K562 (cell line): ENCODE data around the gene PPP4R3B. TPM values are rescaled to one million over a fixed set of nuclear protein-coding genes. Genes with fewer than 3 reads are reported as not detected.

Experiments used
- CXXC5 ChIP-seq: fragments of 250-450 bp; sonication (Bioruptor Pico); IDR thresholded peaks from 2 replicates; pipeline ENCODE4 v1.8.0; 2022; ENCODE audit warnings: inconsistent platforms, mild to moderate bottlenecking, moderate library complexity
- GTF2F1 ChIP-seq: IDR thresholded peaks from 2 replicates; pipeline ENCODE4 v1.6.1; 2011; ENCODE audit warnings: low read depth, low read length, improper control_type of control experiment
- PCBP2 ChIP-seq: fragments of 200-400 bp; formaldehyde crosslinking; IDR thresholded peaks from 2 replicates; pipeline ENCODE4 v1.6.1; 2018; ENCODE audit warnings: low read length, low read depth, mild to moderate bottlenecking, moderate library complexity; ENCODE audit not compliant: poor library complexity, severe bottlenecking
- POLR3G ChIP-seq: IDR thresholded peaks from 2 replicates; pipeline ENCODE4 v1.6.1; 2011; ENCODE audit not compliant: insufficient read length, insufficient replicate concordance; ENCODE audit errors: extremely low read depth
- RFX7 ChIP-seq: fragments of 250-450 bp; sonication (Bioruptor Pico); IDR thresholded peaks from 2 replicates; pipeline ENCODE4 v1.5.1; 2021; ENCODE audit warnings: mild to moderate bottlenecking
- SAFB2 ChIP-seq: fragments of 200-400 bp; formaldehyde crosslinking; IDR thresholded peaks from 2 replicates; pipeline ENCODE4 v1.6.1; 2018; ENCODE audit warnings: borderline replicate concordance, low read length, low read depth, moderate library complexity; ENCODE audit not compliant: severe bottlenecking
- SPI1 ChIP-seq: IDR thresholded peaks from 2 replicates; pipeline ENCODE4 v1.6.1; 2011; ENCODE audit warnings: low read depth, low read length, control low read depth, borderline replicate concordance
- ZNF239 ChIP-seq: fragments of 250-450 bp; sonication (Bioruptor Pico); IDR thresholded peaks from 2 replicates; pipeline ENCODE4 v1.4.0; 2020; ENCODE audit warnings: mild to moderate bottlenecking
- polyA plus RNA-seq, 8 experiments: library from polyadenylated mRNA; depleted of rRNA in 4 of 8; stranded (reverse) in 5 of 8; unstranded in 3 of 8; fragments of >200 nt; fragmentation: Nextera tagmentation in 2 of 8; fragmentation: Illumina TruSeq in 1 of 8; extraction: Ambion mirVana in 2 of 8; extraction: Trizol in 1 of 8; gene quantifications; 2 replicates each; pipeline versions ENCODE4 v1.2.1 to v1.2.3, GENCODE V29; 2011 to 2014; ENCODE audit warnings: inconsistent platforms in 1 of 8, missing spikeins in 1 of 8
- total RNA-seq, 7 experiments: library from RNA; depleted of rRNA in 6 of 7; stranded (reverse); fragments of >200 nt in 6 of 7; fragmentation: Illumina TruSeq in 2 of 7; extraction: Trizol in 2 of 7; gene quantifications; 2 replicates each; pipeline versions ENCODE4 v1.2.1 to v1.2.3, GENCODE V29; 2011 to 2021; ENCODE audit warnings: low replicate concordance in 1 of 7
- TF ChIP-seq, protein P1 (sequence below), 2 experiments: fragments of 450-650 bp; IDR thresholded peaks; 2 replicates each; pipeline ENCODE4 v1.6.1; 2018; ENCODE audit warnings: mild to moderate bottlenecking in 2 of 2, low read depth in 1 of 2; ENCODE audit not compliant: partially characterized antibody in 2 of 2
- TF ChIP-seq, protein P2 (sequence below): fragments of 250-450 bp; sonication (Bioruptor Pico); IDR thresholded peaks from 2 replicates; pipeline ENCODE4 v1.4.0; 2020; ENCODE audit warnings: mild to moderate bottlenecking, moderate library complexity
- TF ChIP-seq, protein P3 (sequence below): sonication (generic); formaldehyde crosslinking; IDR thresholded peaks from 2 replicates; pipeline ENCODE4 v1.8.0; 2022; ENCODE audit warnings: mild to moderate bottlenecking, missing genetic modification reagents
- TF ChIP-seq, protein P4 (sequence below): fragments of 250-450 bp; sonication (Bioruptor Pico); IDR thresholded peaks from 2 replicates; pipeline ENCODE4 v1.8.0; 2022; ENCODE audit warnings: inconsistent platforms

PPP4R3B gene
- total and polyA plus RNA-seq, 9 of the 15 experiments (the other 6 are each of a cell fraction or from before 2014, with no cell fraction given) = 13.2 to 59.2 (median 41.9) TPM

DNA sequence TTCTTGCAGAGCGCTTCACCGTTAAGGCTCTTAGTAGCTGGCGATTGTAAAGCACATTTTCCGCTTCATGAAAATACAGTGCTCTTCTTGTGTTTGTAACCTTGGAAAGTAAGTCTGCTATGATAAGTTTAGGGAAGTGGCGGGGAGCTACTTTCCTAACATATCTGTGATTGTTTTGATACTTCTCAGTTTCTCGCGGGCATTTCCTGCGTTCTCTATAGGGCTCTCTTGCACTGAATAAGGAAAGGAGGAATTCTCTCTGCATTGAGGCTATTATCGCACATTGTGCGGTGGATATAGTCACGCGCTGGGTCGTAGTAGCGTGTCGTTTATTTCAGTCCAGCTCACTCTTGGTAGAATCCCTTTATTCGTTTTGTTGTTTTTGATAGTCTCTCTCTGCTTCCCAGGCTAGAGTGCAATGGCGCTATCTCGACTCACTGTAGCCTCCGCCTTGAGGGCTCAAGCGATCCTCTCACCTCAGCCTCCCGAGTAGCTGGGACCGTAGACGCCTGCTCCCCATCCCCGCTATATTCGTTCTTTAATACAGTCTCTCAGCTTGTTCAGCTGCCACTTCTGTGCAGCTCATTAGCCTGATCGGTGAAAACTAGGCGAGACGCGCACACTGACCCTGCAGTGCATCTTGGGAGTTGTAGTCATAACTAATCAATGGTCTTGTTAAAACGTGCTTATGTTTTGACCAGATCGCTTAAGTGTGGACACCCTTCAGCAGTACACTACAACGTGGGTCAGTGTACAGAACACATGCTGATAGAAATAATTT lies 1.0 kb upstream of the PPP4R3B start (continued):
- no peak for TF ChIP-seq POLR3G
- TF ChIP-seq PCBP2 = no peak
- TF ChIP-seq GTF2F1 = no peak
- TF ChIP-seq, protein P1, sequence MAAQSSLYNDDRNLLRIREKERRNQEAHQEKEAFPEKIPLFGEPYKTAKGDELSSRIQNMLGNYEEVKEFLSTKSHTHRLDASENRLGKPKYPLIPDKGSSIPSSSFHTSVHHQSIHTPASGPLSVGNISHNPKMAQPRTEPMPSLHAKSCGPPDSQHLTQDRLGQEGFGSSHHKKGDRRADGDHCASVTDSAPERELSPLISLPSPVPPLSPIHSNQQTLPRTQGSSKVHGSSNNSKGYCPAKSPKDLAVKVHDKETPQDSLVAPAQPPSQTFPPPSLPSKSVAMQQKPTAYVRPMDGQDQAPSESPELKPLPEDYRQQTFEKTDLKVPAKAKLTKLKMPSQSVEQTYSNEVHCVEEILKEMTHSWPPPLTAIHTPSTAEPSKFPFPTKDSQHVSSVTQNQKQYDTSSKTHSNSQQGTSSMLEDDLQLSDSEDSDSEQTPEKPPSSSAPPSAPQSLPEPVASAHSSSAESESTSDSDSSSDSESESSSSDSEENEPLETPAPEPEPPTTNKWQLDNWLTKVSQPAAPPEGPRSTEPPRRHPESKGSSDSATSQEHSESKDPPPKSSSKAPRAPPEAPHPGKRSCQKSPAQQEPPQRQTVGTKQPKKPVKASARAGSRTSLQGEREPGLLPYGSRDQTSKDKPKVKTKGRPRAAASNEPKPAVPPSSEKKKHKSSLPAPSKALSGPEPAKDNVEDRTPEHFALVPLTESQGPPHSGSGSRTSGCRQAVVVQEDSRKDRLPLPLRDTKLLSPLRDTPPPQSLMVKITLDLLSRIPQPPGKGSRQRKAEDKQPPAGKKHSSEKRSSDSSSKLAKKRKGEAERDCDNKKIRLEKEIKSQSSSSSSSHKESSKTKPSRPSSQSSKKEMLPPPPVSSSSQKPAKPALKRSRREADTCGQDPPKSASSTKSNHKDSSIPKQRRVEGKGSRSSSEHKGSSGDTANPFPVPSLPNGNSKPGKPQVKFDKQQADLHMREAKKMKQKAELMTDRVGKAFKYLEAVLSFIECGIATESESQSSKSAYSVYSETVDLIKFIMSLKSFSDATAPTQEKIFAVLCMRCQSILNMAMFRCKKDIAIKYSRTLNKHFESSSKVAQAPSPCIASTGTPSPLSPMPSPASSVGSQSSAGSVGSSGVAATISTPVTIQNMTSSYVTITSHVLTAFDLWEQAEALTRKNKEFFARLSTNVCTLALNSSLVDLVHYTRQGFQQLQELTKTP (IDR thresholded peaks at IDR 0.05; ENCODE audit: low read depth in 1 of 2, partially characterized antibody in 2 of 2) = no peak
- 0 out of 2 replicates have a peak, but pooled peaks have one; percentile 27 for TF ChIP-seq CXXC5
- TF ChIP-seq SAFB2 = no peak
- no peak for TF ChIP-seq ZNF239 (CRISPR knock-in tag)
- TF ChIP-seq, protein P2, sequence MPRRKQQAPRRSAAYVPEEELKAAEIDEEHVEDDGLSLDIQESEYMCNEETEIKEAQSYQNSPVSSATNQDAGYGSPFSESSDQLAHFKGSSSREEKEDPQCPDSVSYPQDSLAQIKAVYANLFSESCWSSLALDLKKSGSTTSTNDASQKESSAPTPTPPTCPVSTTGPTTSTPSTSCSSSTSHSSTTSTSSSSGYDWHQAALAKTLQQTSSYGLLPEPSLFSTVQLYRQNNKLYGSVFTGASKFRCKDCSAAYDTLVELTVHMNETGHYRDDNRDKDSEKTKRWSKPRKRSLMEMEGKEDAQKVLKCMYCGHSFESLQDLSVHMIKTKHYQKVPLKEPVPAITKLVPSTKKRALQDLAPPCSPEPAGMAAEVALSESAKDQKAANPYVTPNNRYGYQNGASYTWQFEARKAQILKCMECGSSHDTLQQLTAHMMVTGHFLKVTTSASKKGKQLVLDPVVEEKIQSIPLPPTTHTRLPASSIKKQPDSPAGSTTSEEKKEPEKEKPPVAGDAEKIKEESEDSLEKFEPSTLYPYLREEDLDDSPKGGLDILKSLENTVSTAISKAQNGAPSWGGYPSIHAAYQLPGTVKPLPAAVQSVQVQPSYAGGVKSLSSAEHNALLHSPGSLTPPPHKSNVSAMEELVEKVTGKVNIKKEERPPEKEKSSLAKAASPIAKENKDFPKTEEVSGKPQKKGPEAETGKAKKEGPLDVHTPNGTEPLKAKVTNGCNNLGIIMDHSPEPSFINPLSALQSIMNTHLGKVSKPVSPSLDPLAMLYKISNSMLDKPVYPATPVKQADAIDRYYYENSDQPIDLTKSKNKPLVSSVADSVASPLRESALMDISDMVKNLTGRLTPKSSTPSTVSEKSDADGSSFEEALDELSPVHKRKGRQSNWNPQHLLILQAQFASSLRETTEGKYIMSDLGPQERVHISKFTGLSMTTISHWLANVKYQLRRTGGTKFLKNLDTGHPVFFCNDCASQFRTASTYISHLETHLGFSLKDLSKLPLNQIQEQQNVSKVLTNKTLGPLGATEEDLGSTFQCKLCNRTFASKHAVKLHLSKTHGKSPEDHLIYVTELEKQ (CRISPR knock-in tag) = no peak
- TF ChIP-seq RFX7 = no peak
- TF ChIP-seq, protein P3, sequence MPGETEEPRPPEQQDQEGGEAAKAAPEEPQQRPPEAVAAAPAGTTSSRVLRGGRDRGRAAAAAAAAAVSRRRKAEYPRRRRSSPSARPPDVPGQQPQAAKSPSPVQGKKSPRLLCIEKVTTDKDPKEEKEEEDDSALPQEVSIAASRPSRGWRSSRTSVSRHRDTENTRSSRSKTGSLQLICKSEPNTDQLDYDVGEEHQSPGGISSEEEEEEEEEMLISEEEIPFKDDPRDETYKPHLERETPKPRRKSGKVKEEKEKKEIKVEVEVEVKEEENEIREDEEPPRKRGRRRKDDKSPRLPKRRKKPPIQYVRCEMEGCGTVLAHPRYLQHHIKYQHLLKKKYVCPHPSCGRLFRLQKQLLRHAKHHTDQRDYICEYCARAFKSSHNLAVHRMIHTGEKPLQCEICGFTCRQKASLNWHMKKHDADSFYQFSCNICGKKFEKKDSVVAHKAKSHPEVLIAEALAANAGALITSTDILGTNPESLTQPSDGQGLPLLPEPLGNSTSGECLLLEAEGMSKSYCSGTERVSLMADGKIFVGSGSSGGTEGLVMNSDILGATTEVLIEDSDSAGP (CRISPR knock-in tag) = no peak
- TF ChIP-seq, protein P4, sequence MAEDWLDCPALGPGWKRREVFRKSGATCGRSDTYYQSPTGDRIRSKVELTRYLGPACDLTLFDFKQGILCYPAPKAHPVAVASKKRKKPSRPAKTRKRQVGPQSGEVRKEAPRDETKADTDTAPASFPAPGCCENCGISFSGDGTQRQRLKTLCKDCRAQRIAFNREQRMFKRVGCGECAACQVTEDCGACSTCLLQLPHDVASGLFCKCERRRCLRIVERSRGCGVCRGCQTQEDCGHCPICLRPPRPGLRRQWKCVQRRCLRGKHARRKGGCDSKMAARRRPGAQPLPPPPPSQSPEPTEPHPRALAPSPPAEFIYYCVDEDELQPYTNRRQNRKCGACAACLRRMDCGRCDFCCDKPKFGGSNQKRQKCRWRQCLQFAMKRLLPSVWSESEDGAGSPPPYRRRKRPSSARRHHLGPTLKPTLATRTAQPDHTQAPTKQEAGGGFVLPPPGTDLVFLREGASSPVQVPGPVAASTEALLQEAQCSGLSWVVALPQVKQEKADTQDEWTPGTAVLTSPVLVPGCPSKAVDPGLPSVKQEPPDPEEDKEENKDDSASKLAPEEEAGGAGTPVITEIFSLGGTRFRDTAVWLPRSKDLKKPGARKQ (CRISPR knock-in tag) = no peak
- peak; percentile 55; the same call in 1 of the 2 replicates for TF ChIP-seq SPI1
